ENCODE results near the gene HOXA5.

HOXA5 gene

GRCh38 chr7:27171637-27172314, 28.3 kb upstream of the HOXA5 start:
- peak; percentile 69 for DNase-seq (ENCODE audit: low spot score)

- peak; percentile 71 for DNase-seq (ENCODE audit: low spot score)
Observed at GRCh38 chr7:27171325-27171636, 27.8 kb upstream of the HOXA5 start.

- peak; percentile 42 for DNase-seq (ENCODE audit: low spot score)
Observed at GRCh38 chr7:27170426-27171324, 27.2 kb upstream of the HOXA5 start.

- peak; percentile 74 for DNase-seq (ENCODE audit: low spot score)
Observed at GRCh38 chr7:27169658-27170425, 26.4 kb upstream of the HOXA5 start.

GRCh38 chr7:27168265-27168947, 24.9 kb upstream of the HOXA5 start:
- peak; percentile 76 for DNase-seq (ENCODE audit: low spot score)

- peak; percentile 72 for DNase-seq (ENCODE audit: low spot score)
Observed at GRCh38 chr7:27167916-27168264, 24.4 kb upstream of the HOXA5 start.

- peak; percentile 89 for DNase-seq (ENCODE audit: low spot score)
Observed at GRCh38 chr7:27166531-27167505, 23.3 kb upstream of the HOXA5 start.

GRCh38 chr7:27165996-27166530, 22.6 kb upstream of the HOXA5 start:
- peak; percentile 34 for DNase-seq (ENCODE audit: low spot score)

GRCh38 chr7:27165089-27165995, 21.9 kb upstream of the HOXA5 start, which contains the start of gene HOXA9:
Gene HOXA9, minus strand, starts transcription at chr7:27165537. Its CDS starts 80 bp downstream, at chr7:27165457.
- peak; percentile 97 for DNase-seq (ENCODE audit: low spot score)

GRCh38 chr7:27164367-27165088, 21.0 kb upstream of the HOXA5 start:
- DNase-seq (ENCODE audit: low spot score): peak; percentile 63

- DNase-seq (ENCODE audit: low spot score): peak; percentile 51
Observed at GRCh38 chr7:27164045-27164366, 20.5 kb upstream of the HOXA5 start.

- DNase-seq (ENCODE audit: low spot score): peak; percentile 41
Observed at GRCh38 chr7:27163288-27164044, 20.0 kb upstream of the HOXA5 start.

GRCh38 chr7:27162561-27163287, 19.2 kb upstream of the HOXA5 start:
- peak; percentile 66 for DNase-seq (ENCODE audit: low spot score)

- DNase-seq (ENCODE audit: low spot score): peak; percentile 57
Observed at GRCh38 chr7:27161721-27162560, 18.5 kb upstream of the HOXA5 start.

GRCh38 chr7:27161214-27161720, 17.8 kb upstream of the HOXA5 start:
- peak; percentile 76 for DNase-seq (ENCODE audit: low spot score)

- DNase-seq (ENCODE audit: low spot score): peak; percentile 89
Observed at GRCh38 chr7:27160546-27161213, 17.2 kb upstream of the HOXA5 start.

All from RKO (cell line).